WTC11 (cell line): ENCODE data around the gene MBD6. TPM values are rescaled to one million over a fixed set of nuclear protein-coding genes. Genes with fewer than 3 reads are reported as not detected.

ENCODE experiments used
- ATAC-seq: fragments of 200-7000 bp; cut with Tn5 transposase; 2 replicates; pipeline ENCODE4 v1.10.0; 2021; ENCODE audit warnings: mild to moderate bottlenecking, moderate library complexity
- CTCF ChIA-PET: fragments of 300-600 bp; sonication (Branson Sonifier 250); formaldehyde crosslinking; loops from one replicate; lab custom pipeline; 2021; ENCODE audit warnings: antibody characterized with exemption; lab: Charles Lee
- POLR2A ChIA-PET: fragments of 350-600 bp; sonication (Branson Sonifier 250); formaldehyde crosslinking; loops from one replicate; lab custom pipeline; 2021; ENCODE audit warnings: antibody characterized with exemption; lab: Charles Lee
- DNase-seq: peaks from one replicate; pipeline ENCODE4 v3.0.0; 2021; ENCODE audit warnings: low spot score
- H3K27ac Mint-ChIP-seq: 2 replicates; pipeline ENCODE4 v1.8.0; 2021; ENCODE audit warnings: mixed read lengths
- H3K27me3 Mint-ChIP-seq: 2 replicates; pipeline ENCODE4 v1.8.0; 2021; ENCODE audit warnings: low read depth, mild to moderate bottlenecking, moderate library complexity, mixed read lengths
- H3K36me3 Mint-ChIP-seq: 2 replicates; pipeline ENCODE4 v1.8.0; 2021; ENCODE audit warnings: mixed read lengths
- H3K4me1 Mint-ChIP-seq: 2 replicates; pipeline ENCODE4 v1.8.0; 2022; ENCODE audit warnings: mixed read lengths
- H3K4me3 Mint-ChIP-seq: 2 replicates; pipeline ENCODE4 v1.8.0; 2021; ENCODE audit warnings: mild to moderate bottlenecking, moderate library complexity, mixed read lengths
- H3K9me3 Mint-ChIP-seq: 2 replicates; pipeline ENCODE4 v1.8.0; 2021; ENCODE audit warnings: mixed read lengths
- ATF1 ChIP-seq: sonication (generic); formaldehyde crosslinking; IDR thresholded peaks from 2 replicates; pipeline ENCODE4 v1.8.1; 2023; ENCODE audit warnings: mild to moderate bottlenecking, moderate library complexity, missing genetic modification reagents
- ETV6 ChIP-seq: sonication (generic); formaldehyde crosslinking; IDR thresholded peaks from 2 replicates; pipeline ENCODE4 v1.8.1; 2022; ENCODE audit warnings: mild to moderate bottlenecking, missing genetic modification reagents
- GTF2I ChIP-seq: fragments of 250-450 bp; sonication (Bioruptor Pico); conservative IDR thresholded peaks from 2 replicates; pipeline ENCODE4 v1.4.0; 2021; ENCODE audit warnings: mild to moderate bottlenecking
- HMGA2 ChIP-seq: fragments of 250-450 bp; sonication (Bioruptor Pico); IDR thresholded peaks from 2 replicates; pipeline ENCODE4 v1.4.0; 2021; ENCODE audit warnings: mild to moderate bottlenecking, moderate library complexity
- IRF2 ChIP-seq: sonication (generic); formaldehyde crosslinking; IDR thresholded peaks from 2 replicates; pipeline ENCODE4 v1.8.0; 2022; ENCODE audit warnings: low read depth, missing genetic modification reagents, borderline replicate concordance
- JUN ChIP-seq: sonication (generic); formaldehyde crosslinking; IDR thresholded peaks from 2 replicates; pipeline ENCODE4 v1.8.0; 2023; ENCODE audit warnings: mild to moderate bottlenecking, missing genetic modification reagents
- MXD4 ChIP-seq: fragments of 250-450 bp; sonication (Bioruptor Pico); IDR thresholded peaks from 2 replicates; pipeline ENCODE4 v1.8.0; 2021; ENCODE audit warnings: mild to moderate bottlenecking, moderate library complexity, borderline replicate concordance
- NR2C2 ChIP-seq: sonication (generic); formaldehyde crosslinking; IDR thresholded peaks from 2 replicates; pipeline ENCODE4 v1.8.0; 2022; ENCODE audit warnings: mild to moderate bottlenecking, missing genetic modification reagents
- PRRX2 ChIP-seq: fragments of 250-450 bp; sonication (Bioruptor Pico); IDR thresholded peaks from 2 replicates; pipeline ENCODE4 v1.8.0; 2021; ENCODE audit warnings: mild to moderate bottlenecking
- RORB ChIP-seq: fragments of 250-450 bp; sonication (Bioruptor Pico); IDR thresholded peaks from 2 replicates; pipeline ENCODE4 v1.9.0; 2021; ENCODE audit warnings: mild to moderate bottlenecking
- TEAD4 ChIP-seq: sonication (generic); formaldehyde crosslinking; IDR thresholded peaks from 2 replicates; pipeline ENCODE4 v1.8.0; 2022; ENCODE audit warnings: mild to moderate bottlenecking, missing genetic modification reagents
- ZNF263 ChIP-seq: sonication (generic); formaldehyde crosslinking; IDR thresholded peaks from 2 replicates; pipeline ENCODE4 v1.8.1; 2022; ENCODE audit warnings: low read depth, mild to moderate bottlenecking, moderate library complexity, missing genetic modification reagents
- ZNF423 ChIP-seq: fragments of 250-450 bp; sonication (Bioruptor Pico); IDR thresholded peaks from 2 replicates; pipeline ENCODE4 v2.1.2; 2022; ENCODE audit warnings: mild to moderate bottlenecking, moderate library complexity
- total RNA-seq: library from RNA; stranded (reverse); gene quantifications from 3 replicates; pipeline ENCODE4 v1.2.3, GENCODE V29; 2021
- TF ChIP-seq, protein P1 (sequence below): fragments of 250-450 bp; sonication (Bioruptor Pico); IDR thresholded peaks from 2 replicates; pipeline ENCODE4 v1.9.0; 2021; ENCODE audit warnings: moderate library complexity, mild to moderate bottlenecking, inconsistent platforms, borderline replicate concordance
- TF ChIP-seq, protein P2 (sequence below): sonication (generic); formaldehyde crosslinking; IDR thresholded peaks from 2 replicates; pipeline ENCODE4 v1.8.0; 2023; ENCODE audit warnings: missing genetic modification reagents
- TF ChIP-seq, protein P3 (sequence below): sonication (generic); formaldehyde crosslinking; IDR thresholded peaks from 2 replicates; pipeline ENCODE4 v1.8.1; 2022; ENCODE audit warnings: low read depth, mild to moderate bottlenecking, moderate library complexity, missing genetic modification reagents, borderline replicate concordance
- TF ChIP-seq, protein P4 (sequence below): sonication (generic); formaldehyde crosslinking; IDR thresholded peaks from 2 replicates; pipeline ENCODE4 v1.8.0; 2023; ENCODE audit warnings: mild to moderate bottlenecking, missing genetic modification reagents
- TF ChIP-seq, protein P5 (sequence below): sonication (generic); formaldehyde crosslinking; conservative IDR thresholded peaks from 2 replicates; pipeline ENCODE4 v1.8.1; 2022; ENCODE audit warnings: mild to moderate bottlenecking, missing genetic modification reagents
- TF ChIP-seq, protein P6 (sequence below): sonication (generic); formaldehyde crosslinking; IDR thresholded peaks from 2 replicates; pipeline ENCODE4 v1.8.1; 2023; ENCODE audit warnings: mild to moderate bottlenecking, missing genetic modification reagents, moderate library complexity

The MBD6 gene
- total RNA-seq, 1 experiment from 2014 or later, result 46.3 TPM

DNA sequence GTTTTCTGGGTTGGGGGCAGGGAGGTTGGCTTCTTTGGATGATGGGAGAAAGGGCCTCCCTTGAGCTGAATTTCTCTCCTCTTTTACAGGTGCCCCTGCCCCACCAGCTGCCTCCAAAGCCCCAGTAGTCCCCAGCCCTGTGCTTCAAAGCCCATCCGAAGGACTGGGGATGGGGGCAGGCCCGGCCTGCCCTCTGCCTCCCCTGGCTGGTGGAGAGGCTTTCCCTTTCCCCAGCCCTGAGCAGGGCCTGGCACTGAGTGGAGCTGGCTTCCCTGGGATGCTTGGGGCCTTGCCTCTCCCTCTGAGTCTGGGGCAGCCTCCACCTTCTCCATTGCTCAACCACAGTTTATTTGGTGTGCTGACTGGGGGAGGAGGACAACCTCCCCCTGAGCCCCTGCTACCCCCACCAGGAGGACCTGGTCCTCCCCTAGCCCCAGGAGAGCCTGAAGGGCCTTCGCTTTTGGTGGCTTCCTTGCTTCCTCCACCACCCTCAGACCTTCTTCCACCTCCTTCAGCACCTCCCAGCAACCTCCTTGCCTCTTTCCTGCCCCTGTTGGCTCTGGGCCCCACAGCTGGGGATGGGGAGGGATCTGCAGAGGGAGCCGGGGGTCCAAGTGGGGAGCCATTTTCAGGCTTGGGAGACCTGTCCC, 4.0 kb downstream of the MBD6 start:
- no peaks in the 10 kb centered on the region for H3K9me3 Mint-ChIP-seq

DNA sequence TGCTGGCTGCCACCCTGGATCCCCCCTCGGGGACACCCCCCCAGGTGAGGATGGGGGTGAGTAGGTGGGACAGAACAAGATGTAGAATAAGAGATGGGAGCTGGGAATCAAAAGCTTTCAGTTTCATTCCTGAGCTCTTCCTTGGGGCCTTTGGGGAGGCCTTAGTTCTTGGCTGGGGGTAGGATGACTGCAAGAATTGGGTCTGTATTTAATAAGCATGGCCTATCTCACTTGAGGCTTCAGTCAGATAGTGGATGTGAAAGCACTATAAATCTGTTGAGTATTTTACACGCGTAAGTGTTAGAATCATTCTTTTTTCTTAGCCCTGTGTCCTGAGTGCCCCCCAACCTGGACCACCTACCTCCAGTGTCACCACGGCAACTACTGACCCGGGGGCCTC, 4.6 kb downstream of the MBD6 start:
- TF ChIP-seq IRF2 (CRISPR knock-in tag) (no peak), ZNF423 (CRISPR knock-in tag) (no peak), PRRX2 (no peak), NR2C2 (CRISPR knock-in tag) (no peak), MXD4 (CRISPR knock-in tag) (no peak)
- TF ChIP-seq, protein P1, sequence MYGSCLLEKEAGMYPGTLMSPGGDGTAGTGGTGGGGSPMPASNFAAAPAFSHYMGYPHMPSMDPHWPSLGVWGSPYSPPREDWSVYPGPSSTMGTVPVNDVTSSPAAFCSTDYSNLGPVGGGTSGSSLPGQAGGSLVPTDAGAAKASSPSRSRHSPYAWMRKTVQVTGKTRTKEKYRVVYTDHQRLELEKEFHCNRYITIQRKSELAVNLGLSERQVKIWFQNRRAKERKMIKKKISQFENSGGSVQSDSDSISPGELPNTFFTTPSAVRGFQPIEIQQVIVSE (CRISPR knock-in tag), result no peak
- TF ChIP-seq, protein P2, sequence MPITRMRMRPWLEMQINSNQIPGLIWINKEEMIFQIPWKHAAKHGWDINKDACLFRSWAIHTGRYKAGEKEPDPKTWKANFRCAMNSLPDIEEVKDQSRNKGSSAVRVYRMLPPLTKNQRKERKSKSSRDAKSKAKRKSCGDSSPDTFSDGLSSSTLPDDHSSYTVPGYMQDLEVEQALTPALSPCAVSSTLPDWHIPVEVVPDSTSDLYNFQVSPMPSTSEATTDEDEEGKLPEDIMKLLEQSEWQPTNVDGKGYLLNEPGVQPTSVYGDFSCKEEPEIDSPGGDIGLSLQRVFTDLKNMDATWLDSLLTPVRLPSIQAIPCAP (CRISPR knock-in tag), result no peak
- TF ChIP-seq, protein P3, sequence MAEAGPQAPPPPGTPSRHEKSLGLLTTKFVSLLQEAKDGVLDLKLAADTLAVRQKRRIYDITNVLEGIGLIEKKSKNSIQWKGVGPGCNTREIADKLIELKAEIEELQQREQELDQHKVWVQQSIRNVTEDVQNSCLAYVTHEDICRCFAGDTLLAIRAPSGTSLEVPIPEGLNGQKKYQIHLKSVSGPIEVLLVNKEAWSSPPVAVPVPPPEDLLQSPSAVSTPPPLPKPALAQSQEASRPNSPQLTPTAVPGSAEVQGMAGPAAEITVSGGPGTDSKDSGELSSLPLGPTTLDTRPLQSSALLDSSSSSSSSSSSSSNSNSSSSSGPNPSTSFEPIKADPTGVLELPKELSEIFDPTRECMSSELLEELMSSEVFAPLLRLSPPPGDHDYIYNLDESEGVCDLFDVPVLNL (CRISPR knock-in tag), result no peak
- no peak for DNase-seq
- ChIA-PET POLR2A (interaction anchor here (0.6 to 0.8 kb wide), 2 partner anchors 10 to 64 kb away, joined by 3 to 6 read pairs; partner anchors contain the start of gene PIP4K2C), CTCF (interaction anchor here (1.4 kb wide), 1 partner anchor 56 kb away, joined by 3 read pairs; no protein-coding TSS in a partner anchor)
- H3K27ac Mint-ChIP-seq, result no peak overlapping the region
- ATAC-seq, result no peak
- no peaks in the 10 kb centered on the region for H3K9me3 Mint-ChIP-seq
- H3K36me3 Mint-ChIP-seq, result peaks cover 28% of the 10 kb centered on the region
- H3K4me3 Mint-ChIP-seq, result no peak overlapping the region
- peaks cover 16% of the 10 kb centered on the region for H3K4me1 Mint-ChIP-seq
- H3K27me3 Mint-ChIP-seq, result no peaks in the 10 kb centered on the region

More for the DNA sequence above, 4.0 kb downstream of the MBD6 start:
- peaks cover 1% of the 10 kb centered on the region; the same call in 1 of the 2 replicates for H3K27me3 Mint-ChIP-seq
- ChIA-PET CTCF (interaction anchor here (1.1 to 1.4 kb wide), 2 partner anchors 57 to 200 kb away, joined by 3 to 4 read pairs; no protein-coding TSS in a partner anchor), POLR2A (interaction anchor here (0.6 to 0.8 kb wide), 2 partner anchors 11 to 64 kb away, joined by 3 to 6 read pairs; partner anchors contain the start of gene PIP4K2C)
- no peak for ATAC-seq
- no peak for DNase-seq
- H3K4me3 Mint-ChIP-seq, result no peak overlapping the region
- TF ChIP-seq, protein P4, sequence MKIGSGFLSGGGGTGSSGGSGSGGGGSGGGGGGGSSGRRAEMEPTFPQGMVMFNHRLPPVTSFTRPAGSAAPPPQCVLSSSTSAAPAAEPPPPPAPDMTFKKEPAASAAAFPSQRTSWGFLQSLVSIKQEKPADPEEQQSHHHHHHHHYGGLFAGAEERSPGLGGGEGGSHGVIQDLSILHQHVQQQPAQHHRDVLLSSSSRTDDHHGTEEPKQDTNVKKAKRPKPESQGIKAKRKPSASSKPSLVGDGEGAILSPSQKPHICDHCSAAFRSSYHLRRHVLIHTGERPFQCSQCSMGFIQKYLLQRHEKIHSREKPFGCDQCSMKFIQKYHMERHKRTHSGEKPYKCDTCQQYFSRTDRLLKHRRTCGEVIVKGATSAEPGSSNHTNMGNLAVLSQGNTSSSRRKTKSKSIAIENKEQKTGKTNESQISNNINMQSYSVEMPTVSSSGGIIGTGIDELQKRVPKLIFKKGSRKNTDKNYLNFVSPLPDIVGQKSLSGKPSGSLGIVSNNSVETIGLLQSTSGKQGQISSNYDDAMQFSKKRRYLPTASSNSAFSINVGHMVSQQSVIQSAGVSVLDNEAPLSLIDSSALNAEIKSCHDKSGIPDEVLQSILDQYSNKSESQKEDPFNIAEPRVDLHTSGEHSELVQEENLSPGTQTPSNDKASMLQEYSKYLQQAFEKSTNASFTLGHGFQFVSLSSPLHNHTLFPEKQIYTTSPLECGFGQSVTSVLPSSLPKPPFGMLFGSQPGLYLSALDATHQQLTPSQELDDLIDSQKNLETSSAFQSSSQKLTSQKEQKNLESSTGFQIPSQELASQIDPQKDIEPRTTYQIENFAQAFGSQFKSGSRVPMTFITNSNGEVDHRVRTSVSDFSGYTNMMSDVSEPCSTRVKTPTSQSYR (CRISPR knock-in tag), result no peak
- TF ChIP-seq JUN (CRISPR knock-in tag), result no peak
- TF ChIP-seq ETV6, result no peak
- no peak for TF ChIP-seq HMGA2
- no peak for TF ChIP-seq TEAD4 (CRISPR knock-in tag)
- TF ChIP-seq, protein P5, sequence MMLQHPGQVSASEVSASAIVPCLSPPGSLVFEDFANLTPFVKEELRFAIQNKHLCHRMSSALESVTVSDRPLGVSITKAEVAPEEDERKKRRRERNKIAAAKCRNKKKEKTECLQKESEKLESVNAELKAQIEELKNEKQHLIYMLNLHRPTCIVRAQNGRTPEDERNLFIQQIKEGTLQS, result no peak
- no peak for TF ChIP-seq RORB
- no peak for TF ChIP-seq ZNF263 (CRISPR knock-in tag)
- no peak for TF ChIP-seq GTF2I (CRISPR knock-in tag)
- no peak for TF ChIP-seq ATF1 (CRISPR knock-in tag)
- TF ChIP-seq, protein P6, sequence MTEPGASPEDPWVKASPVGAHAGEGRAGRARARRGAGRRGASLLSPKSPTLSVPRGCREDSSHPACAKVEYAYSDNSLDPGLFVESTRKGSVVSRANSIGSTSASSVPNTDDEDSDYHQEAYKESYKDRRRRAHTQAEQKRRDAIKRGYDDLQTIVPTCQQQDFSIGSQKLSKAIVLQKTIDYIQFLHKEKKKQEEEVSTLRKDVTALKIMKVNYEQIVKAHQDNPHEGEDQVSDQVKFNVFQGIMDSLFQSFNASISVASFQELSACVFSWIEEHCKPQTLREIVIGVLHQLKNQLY (CRISPR knock-in tag), result no peak
- no peak overlapping the region for H3K27ac Mint-ChIP-seq
- H3K36me3 Mint-ChIP-seq, result peaks cover 22% of the 10 kb centered on the region
- H3K4me1 Mint-ChIP-seq, result peaks cover 21% of the 10 kb centered on the region
